Suppressor macrophage treated with lipopolysaccharide for 1 hour (primary cell): ENCODE results near the gene TRNP1.

Experiments used
- DNase-seq, 3 donors: peaks; one replicate each; pipeline ENCODE4 v3.0.0-alpha.2; 2020 to 2022

TRNP1 gene

DNA sequence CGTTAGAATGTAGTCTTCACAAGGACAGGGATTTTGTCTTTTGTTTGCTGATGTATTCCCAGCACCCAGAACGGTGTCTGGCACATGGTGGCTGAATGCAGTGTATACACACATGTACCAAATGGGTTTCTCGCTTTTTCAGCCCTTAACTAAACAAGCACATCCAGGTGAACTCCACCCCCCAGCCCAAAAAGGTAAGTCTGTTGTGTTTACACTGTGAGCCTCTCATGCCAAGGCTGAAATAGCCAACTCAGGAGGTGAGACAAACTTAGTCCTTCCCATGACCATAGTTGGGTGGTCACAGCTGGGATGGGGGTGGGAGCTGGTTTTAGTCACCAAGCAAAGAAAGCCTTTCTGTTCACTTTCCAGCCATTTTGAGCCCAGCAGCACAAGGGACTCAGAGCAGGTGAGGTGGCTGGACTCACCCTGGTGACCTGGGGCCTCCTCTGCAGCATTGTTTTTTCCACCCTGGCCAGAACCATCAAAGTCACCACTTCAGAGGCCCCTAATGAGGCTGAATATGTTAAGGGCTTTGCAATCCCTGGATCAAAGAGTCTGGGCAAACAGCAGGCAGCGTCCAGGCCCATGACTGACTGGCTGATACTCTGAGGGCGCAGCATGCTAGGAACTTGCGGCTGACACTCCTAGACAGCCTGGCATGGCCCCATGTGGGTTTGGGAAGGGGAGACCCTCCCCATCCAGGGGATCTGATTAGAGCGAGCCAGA is 10.4 kb downstream of the TRNP1 start:
- no peak for DNase-seq

- DNase-seq: no peak
Observed at GRCh38 chr1:27004471-27005165, 11.1 kb downstream of the TRNP1 start.

GRCh38 chr1:27005166-27005530 is 11.7 kb downstream of the TRNP1 start:
- DNase-seq: no peak

GRCh38 chr1:27005648-27006496 is 12.4 kb downstream of the TRNP1 start:
- no peak for DNase-seq

DNA sequence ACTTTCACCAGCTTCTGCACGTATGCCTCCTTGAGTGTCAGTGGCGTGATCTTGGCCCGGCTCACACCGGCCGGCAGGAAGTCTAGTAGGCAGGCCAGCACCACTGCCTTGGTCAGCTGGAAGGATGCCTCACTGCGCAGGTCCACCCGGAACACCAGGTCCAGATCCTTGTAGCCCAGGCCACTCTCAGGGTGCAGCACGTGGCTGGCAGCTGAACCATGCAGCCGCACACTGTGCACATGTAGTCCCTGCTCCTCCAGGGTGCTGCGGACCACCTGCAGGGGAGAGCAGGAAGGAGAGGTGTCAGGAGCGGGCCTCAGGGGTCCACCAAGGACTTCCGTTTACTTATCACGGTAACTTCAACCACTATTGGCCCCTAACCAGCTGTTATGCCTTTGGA is 13.2 kb downstream of the TRNP1 start:
- no peak for DNase-seq

- DNase-seq: no peak
Observed at GRCh38 chr1:27007909-27008582, 14.6 kb downstream of the TRNP1 start.

DNA sequence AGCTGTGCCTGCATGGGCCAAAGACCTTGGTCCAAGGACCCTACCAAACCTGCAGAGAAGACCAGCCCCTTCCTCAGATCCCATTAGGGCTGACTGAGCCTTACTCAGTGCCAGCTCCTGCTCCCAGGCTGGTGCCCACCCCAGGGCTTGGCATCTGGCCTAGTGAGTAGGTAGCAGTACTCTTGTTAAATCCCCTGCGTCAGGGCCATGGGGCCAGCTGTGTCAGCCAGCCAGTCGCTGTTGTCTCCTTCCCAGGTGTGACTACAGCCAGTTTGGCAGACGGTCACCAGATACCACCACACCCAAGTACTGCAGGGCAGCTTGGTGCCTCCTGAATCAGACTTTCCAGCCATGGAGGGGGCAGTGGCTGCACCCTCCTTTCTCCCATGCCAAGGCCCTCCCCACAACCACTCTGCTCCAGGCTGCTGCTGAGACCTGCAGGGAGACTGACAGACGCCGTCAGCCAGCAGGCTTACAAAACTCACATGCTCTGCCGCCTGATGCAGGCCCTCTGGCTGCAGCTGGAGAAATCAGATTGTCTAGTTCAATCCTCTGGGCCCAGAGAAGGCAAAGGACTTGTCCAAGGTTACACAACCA is 16.2 kb downstream of the TRNP1 start:
- no peak for DNase-seq

DNA sequence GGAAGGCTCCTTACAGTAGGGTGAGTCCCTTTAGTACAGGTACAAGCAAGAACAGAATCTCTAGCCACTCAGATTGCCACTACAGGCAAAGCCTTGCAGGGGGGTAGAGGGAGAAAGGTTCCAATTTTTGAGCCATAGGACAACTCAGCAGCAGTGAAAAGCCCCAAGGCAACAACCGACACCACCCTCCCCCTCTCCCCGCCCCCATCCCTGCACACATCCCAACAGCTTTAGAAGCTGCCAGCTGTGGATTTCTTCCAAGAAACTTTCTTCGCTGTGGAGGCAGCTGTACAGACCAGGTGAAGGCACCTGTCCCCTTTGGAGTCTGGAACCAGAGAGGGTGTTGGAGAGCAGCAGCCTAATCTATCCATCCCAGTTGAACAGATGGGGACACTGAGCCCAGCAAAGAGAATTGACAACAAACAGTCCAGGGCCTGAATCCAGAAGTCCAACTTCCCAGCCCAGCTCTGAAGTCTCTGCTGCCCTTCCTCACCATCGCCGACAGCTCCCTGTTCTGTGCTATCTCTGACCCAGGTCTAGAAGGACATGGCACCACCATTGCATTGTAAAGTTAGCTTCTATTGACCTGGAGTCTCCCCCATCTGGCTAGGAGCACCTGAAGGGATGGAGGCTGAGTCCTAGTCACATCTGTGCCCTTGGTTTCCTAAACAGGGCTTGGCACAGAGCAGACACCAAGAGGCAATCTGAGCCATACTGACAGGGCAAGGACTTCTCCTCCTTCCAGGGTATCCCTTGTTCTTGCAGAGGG is 16.9 kb downstream of the TRNP1 start:
- DNase-seq: no peak

DNA sequence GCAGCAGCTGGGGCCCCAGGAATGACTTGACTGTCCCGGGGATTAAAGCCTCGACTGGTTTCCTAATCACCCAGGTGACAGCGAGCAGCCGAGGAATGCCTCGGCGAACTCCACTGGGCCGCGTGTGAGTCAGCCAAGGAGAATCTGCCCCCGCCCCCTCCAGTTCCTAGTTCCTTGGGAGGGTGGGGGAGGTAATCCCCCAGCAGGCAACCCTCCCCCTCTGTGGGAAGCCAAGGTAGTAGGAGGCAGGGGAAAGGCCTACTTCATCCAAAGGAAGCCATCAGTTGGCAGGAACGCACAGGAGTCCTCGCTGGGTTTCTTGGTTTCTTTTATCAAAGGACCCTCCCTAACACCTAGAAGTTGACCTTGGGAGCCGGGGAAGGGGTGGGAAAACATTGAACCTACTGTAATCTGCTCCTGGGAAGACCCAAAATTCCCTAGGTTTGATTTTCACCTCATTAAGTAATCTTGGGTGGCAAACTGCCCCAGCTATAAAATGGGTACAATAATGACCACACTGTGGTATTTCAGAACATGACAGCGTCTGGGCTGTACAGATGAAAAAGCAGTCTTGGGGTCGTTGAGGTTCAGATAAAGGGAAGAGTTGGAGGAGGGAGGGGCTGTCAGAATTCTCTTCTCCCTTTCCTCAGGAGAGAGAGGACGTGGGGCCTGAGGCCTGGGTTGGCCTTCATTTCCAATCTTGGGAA is 17.7 kb downstream of the TRNP1 start:
- peak in 2 of 3 donors; percentile 37 to 64 for DNase-seq

DNA sequence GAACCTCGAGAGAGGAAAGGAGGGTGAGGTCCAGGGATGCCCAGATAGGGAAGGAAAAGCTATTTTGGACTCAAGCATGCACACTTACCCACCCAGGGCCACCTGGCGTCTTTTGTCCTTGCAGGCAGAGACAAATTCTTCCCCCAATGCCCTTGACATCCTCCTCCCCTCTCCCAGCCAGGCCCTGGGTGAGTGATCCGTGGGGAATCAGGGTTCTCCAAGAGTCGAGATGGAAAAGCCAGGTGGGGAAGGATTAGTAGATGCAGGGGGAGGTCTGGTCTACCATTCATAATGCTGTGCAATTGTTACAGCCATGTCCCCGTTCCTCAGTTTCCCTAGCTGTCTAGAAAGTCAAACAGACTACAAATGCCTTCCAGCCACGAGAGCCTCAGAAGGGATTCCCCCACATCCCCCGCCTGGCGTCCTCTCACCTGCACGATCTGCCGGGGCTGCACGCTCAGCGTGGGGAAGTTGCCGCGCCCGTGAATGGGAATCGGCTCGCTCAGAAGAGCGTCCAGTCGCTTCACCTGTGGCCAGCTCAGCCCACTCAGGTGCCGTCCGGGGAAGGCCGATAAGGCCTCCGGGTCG is 18.6 kb downstream of the TRNP1 start:
- DNase-seq: no peak

- peak in 2 of 3 donors; percentile 23 to 41 for DNase-seq
Observed at GRCh38 chr1:27015260-27015659, 21.8 kb downstream of the TRNP1 start.

GRCh38 chr1:27016376-27016775 is 22.9 kb downstream of the TRNP1 start:
- no peak for DNase-seq

DNA sequence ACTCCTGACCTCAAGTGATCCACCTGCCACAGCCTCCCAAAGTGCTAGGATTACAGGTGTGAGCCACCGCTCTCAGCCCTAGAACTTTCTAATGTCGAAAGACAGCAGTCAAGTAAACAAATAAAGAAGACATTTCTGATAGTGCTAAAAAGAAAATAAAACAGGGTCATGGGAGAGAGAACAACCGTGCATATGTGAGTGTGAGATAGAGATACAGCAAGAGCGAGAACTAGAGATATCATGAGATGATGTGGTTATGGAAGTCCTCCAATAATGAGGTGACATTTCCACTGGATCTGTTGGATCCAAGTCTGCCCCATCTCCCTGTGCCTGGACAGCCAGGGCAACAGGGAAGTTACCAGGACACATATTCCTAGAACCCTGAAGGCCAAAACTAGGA is 23.7 kb downstream of the TRNP1 start:
- no peak for DNase-seq

DNA sequence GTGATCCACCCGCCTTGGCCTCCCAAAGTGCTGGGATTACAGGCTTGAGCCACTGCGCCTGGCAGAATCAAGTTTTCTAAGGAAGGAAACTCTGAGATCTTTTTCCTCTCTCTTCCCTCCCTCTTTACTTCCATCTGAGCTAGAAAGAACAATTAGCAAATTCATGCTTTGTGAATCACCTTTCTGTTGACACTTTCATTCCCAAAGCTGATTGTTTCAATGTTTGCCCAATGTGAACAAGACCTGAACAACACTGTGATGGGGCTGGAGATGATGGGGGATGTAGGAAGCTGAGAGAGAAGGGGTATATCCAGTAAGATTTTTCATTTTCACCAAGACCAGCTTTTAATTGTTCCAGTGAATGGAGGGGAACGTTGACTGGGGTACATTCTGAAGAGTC is 24.8 kb downstream of the TRNP1 start:
- no peak for DNase-seq

DNA sequence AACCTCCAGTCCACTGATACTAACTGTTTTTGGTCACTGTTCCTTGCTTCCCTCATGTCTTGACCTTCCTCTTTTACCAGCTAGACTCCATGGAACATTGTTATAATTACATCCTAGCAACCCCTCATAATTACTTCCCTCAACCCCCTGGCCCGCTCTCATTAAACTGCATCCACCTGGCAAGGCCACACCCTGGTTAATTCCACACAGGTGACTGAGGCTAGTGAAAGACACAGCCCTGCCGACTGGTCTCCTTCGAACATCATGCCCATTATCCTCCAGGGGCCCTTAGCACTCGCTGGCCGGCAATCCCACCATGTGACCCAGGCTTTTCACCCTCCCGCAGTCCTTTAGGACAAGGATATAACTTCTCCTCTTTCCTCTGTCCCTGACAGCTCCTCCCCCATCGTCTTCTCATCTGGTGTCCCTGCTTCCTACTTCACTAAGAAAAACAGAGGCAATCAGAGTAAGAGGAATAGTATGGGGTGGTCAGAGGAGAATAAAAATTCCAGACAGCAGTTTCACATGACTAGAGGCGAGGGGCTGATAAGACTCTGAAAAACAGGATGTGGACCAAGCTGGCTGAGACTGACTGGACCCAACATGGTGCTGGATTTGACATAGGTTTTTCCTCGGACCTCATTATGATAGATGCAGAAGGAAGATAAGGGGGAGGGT is 28.0 kb downstream of the TRNP1 start:
- no peak for DNase-seq

- DNase-seq: no peak
Observed at GRCh38 chr1:27025718-27026117, 32.2 kb downstream of the TRNP1 start.

- no peak for DNase-seq
Observed at GRCh38 chr1:27026621-27027574, 33.4 kb downstream of the TRNP1 start.

GRCh38 chr1:27027575-27028250 is 34.2 kb downstream of the TRNP1 start:
- no peak for DNase-seq
